Ectodermal cell (in vitro differentiated cells): ENCODE measurements around the gene F7.
A peak's percentile ranks its signal among the peaks of the same experiment; 100 is the strongest.

Source experiments
- H3K27ac ChIP-seq: 2 replicates; pipeline ENCODE4 v1.7.0; 2013; ENCODE audit warnings: mild to moderate bottlenecking, low read depth, low read length; ENCODE audit not compliant: insufficient read depth, poor library complexity, severe bottlenecking
- H3K27me3 ChIP-seq: 2 replicates; pipeline ENCODE4 v1.7.0; 2013; ENCODE audit warnings: mild to moderate bottlenecking, low read length; ENCODE audit not compliant: insufficient read depth, control insufficient read depth, poor library complexity, severe bottlenecking
- H3K36me3 ChIP-seq: one replicate; pipeline ENCODE4 v1.7.0; 2013; ENCODE audit warnings: low read length; ENCODE audit not compliant: control insufficient read depth, insufficient read depth
- H3K4me1 ChIP-seq: one replicate; pipeline ENCODE4 v1.7.0; 2013; ENCODE audit warnings: low read length; ENCODE audit not compliant: control insufficient read depth, insufficient read depth
- H3K4me3 ChIP-seq: 2 replicates; pipeline ENCODE4 v1.7.0; 2013; ENCODE audit warnings: low read depth, low read length, control low read depth; ENCODE audit not compliant: insufficient read depth
- H3K9me3 ChIP-seq: 2 replicates; pipeline ENCODE4 v1.7.0; 2013; ENCODE audit warnings: mild to moderate bottlenecking, low read length, moderate library complexity; ENCODE audit not compliant: control insufficient read depth
- WGBS, 2 experiments: methylation state at CpG; one replicate each; pipeline ENCODE4 v1.1.7; 2013; ENCODE audit warnings: missing lambda C conversion rate in 2 of 2; 5-methylcytosine and 5-hydroxymethylcytosine counted together

Gene F7

GRCh38 chr13:113148407-113148806 lies 42.8 kb downstream of the F7 start:
- peaks cover 25% of the 10 kb centered on the region for H3K27me3 ChIP-seq
- H3K27ac ChIP-seq, result no peak overlapping the region
- no peaks in the 10 kb centered on the region for H3K9me3 ChIP-seq
- H3K4me1 ChIP-seq, result peaks cover 12% of the 10 kb centered on the region
- WGBS, 2 experiments, result 93 to 94% methylated on average over 13 of the region's 13 CpGs
- no peak overlapping the region for H3K4me3 ChIP-seq
- no peaks in the 10 kb centered on the region for H3K36me3 ChIP-seq

- Histone ChIP-seq H3K27me3 (peaks cover 28% of the 10 kb centered on the region), H3K27ac (no peak overlapping the region), H3K4me3 (no peak overlapping the region), H3K9me3 (no peaks in the 10 kb centered on the region), H3K36me3 (no peaks in the 10 kb centered on the region), H3K4me1 (peaks cover 11% of the 10 kb centered on the region)
- WGBS, 2 experiments, result 95% methylated on average over 38 of the region's 38 CpGs
Measured at GRCh38 chr13:113148940-113149503, 43.4 kb downstream of the F7 start.

DNA sequence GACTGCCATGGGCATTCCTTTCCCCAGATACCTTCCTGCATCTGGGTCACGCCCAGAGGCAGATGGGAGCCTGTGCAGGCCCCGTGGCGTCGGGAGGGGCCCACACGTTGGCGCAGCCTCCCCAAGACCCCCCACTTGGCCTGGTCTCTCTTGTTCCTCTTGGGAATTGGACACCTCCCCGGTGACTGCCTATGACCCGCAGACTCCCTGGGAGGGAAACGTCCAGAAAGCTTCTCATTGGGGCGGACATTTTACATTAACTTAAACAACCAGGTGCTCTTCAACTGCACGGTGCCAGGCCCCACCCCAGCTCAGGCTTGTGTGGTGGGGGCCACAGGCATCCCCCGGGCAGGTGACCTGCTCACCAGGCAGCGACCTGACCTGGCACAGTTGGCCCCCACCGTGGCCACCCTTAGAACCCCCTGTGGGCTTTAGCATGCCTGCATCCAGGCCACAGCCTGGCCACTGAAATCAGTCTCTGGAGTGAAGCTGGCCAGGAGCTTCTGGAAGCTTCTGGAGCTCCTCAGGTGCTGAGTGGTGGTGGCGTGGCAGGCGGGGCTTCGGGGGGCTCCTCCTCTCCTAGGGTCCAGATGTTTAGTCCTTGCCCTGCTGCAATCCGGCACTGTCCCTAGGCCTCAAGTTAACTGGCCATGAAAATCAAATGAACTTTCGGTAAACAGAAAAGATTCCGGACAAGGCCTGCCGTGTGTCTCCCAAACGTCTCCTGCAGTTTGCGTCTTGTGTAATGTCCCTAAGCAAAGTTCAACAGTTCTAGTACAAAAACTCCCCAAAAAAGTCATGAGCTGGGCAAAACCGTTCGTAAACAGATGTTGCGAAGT lies 44.3 kb downstream of the F7 start:
- Histone ChIP-seq H3K4me3 (no peak overlapping the region), H3K27ac (no peak overlapping the region), H3K36me3 (no peaks in the 10 kb centered on the region), H3K9me3 (no peaks in the 10 kb centered on the region), H3K27me3 (peaks cover 28% of the 10 kb centered on the region), H3K4me1 (peaks cover 10% of the 10 kb centered on the region)
- 95 to 96% methylated on average over 26 of the region's 26 CpGs for WGBS, 2 experiments

DNA sequence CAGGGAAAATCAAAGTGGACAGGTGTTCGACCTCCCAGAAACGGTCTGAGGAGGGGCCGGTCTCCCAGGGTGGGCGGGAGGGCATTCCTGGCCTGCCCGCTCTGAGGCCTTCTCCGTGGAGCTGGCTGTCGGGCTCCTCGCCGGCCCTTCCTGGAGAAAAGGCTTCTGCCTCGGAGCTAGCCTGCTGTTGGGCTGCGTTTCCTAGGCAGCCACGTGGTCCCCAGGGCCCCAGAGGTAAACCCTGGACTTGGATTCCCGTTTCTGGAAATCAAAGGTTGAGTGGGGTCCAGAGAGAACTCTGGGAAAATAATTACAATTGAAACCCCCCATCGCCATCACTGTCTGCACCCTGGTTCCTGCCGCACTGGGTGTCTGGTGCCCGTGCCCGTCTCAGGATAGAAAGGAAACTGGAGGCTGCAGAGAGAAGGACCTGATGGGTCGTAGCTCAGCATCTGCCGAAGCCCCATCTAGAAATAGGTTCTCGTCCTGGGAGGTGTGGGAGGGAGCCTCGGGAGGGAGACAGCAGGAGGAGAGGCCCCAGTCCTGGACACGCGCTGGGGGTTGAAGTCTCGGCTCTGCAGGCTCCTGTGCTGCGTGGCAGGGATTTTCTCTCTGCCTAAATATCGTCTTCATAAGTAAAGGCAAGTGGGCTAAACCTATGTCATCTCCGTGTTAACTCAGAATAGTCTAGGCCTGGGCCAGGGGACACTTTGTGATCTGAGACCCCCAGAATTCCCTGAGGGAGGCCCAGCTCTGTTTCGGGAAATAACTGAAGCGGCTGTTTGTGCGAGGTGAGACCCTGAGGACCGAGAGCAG lies 45.2 kb downstream of the F7 start:
- no peaks in the 10 kb centered on the region for H3K9me3 ChIP-seq
- no peak overlapping the region for H3K4me3 ChIP-seq
- H3K27ac ChIP-seq, result no peak overlapping the region
- H3K4me1 ChIP-seq, result peaks cover 10% of the 10 kb centered on the region
- H3K27me3 ChIP-seq, result peaks cover 28% of the 10 kb centered on the region
- WGBS, 2 experiments, result 91% methylated on average over 31 of the region's 31 CpGs
- no peaks in the 10 kb centered on the region for H3K36me3 ChIP-seq

GRCh38 chr13:113151745-113152690 lies 46.4 kb downstream of the F7 start:
- H3K36me3 ChIP-seq, result no peaks in the 10 kb centered on the region
- WGBS, 2 experiments, result 80 to 82% methylated on average over 28 of the region's 28 CpGs
- no peaks in the 10 kb centered on the region for H3K9me3 ChIP-seq
- H3K4me3 ChIP-seq, result no peak overlapping the region
- no peak overlapping the region for H3K27ac ChIP-seq
- H3K27me3 ChIP-seq, result peaks cover 28% of the 10 kb centered on the region
- H3K4me1 ChIP-seq, result peaks cover 10% of the 10 kb centered on the region

DNA sequence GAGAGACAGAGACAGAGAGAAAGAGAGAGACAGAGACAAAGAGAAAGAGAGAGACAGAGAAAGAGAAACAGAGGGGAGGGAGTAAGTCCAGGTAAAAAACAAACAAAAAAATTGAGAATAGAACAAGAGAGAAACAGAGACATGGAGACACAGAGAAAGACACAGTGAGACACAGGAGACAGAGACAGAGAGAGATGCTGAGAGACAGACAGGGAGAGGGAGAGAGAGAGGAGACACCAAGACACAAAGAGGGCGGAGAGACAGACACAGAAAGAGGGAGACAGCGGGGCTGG lies 47.0 kb downstream of the F7 start:
- H3K27ac ChIP-seq, result no peak overlapping the region
- H3K27me3 ChIP-seq, result peaks cover 28% of the 10 kb centered on the region
- no peaks in the 10 kb centered on the region for H3K36me3 ChIP-seq
- no peaks in the 10 kb centered on the region for H3K9me3 ChIP-seq
- peaks cover 10% of the 10 kb centered on the region for H3K4me1 ChIP-seq
- H3K4me3 ChIP-seq, result peak overlapping the region; percentile 29
- 19 to 25% methylated on average over 2 of the region's 2 CpGs for WGBS, 2 experiments

DNA sequence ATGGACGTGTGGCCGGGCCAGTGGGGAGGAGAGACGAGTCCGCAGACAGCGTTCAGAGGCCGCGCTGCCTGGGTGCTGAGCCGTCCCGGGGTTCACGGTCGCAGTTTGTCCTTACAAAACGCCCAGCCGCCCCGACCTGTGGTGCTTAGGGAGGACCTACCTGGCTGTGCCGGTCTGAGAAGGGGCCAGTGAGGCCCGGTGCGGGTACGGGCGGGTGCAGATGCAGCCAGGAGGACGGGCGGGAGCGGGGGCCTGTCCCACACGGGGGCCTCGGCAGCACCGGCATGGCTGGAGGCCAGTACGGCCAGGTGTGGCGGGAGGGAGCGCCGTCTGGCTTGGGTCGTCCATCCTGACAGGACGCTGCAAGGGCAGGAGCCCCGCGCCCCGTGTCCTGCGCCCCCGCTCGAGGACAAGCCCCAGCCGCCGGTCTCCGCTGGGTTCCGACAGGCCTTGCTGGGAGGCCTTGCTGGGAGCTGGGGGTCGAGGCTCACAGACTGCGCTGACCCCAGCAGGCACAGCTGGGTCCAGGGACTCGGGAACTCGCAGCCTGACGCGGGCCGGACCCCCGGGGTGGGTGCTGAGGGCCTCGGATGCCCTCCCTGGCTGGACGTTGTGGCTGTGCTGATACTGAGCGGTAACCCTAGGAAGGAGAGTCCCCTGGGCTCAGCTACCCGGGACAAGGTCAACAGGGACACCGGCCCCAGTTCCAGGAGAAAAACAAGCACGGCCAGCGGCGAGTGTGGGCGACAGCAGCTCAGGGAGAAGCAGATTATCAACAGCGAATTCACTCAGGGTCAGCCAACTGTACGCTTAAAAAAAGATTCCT lies 47.6 kb downstream of the F7 start:
- H3K9me3 ChIP-seq, result no peaks in the 10 kb centered on the region
- no peak overlapping the region for H3K27ac ChIP-seq
- 6 to 8% methylated on average over 60 of the region's 60 CpGs for WGBS, 2 experiments
- H3K4me1 ChIP-seq, result peaks cover 11% of the 10 kb centered on the region
- H3K4me3 ChIP-seq, result peak overlapping the region; percentile 29
- H3K27me3 ChIP-seq, result peaks cover 28% of the 10 kb centered on the region
- no peaks in the 10 kb centered on the region for H3K36me3 ChIP-seq

GRCh38 chr13:113153810-113154748 lies 48.5 kb downstream of the F7 start:
- Histone ChIP-seq H3K9me3 (no peaks in the 10 kb centered on the region), H3K4me1 (peaks cover 18% of the 10 kb centered on the region), H3K27ac (no peak overlapping the region), H3K4me3 (peak overlapping the region; percentile 29), H3K36me3 (no peaks in the 10 kb centered on the region), H3K27me3 (peaks cover 28% of the 10 kb centered on the region)
- WGBS, 2 experiments, result 21 to 22% methylated on average over 21 to 22 of the region's 76 CpGs
